Islet of Langerhans (tissue), 1 donor: ENCODE results near the gene TASP1.

Experiments used
- FAIRE-seq: peaks from one replicate; lab custom pipeline; 2011; peaks lifted over from hg19 to GRCh38; lab: Jason Lieb, UNC

Gene TASP1

GRCh38 chr20:13567663-13568062 is 71.1 kb downstream of the TASP1 start:
- FAIRE-seq: no peak

- no peak for FAIRE-seq
Measured at GRCh38 chr20:13563854-13564253, 74.9 kb downstream of the TASP1 start.

DNA sequence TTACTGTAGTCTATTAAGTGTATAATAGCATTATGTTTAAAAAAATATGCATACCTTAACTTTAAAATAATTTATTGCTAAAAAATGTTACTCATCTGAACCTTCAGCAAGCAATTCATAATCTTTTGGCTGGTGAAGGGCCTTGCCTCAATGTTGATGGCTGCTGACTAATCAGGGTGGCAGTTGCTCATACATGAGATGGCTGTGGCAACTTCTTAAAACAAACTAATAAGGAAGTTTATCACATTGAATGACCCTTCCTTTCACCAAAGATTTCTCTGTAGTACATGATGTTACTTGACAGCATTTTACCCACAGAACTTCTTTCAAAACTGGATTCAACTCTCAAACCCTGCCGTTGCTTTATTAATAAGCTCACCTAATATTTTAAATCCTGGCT is 84.0 kb downstream of the TASP1 start:
- FAIRE-seq: no peak

- no peak for FAIRE-seq
Measured at GRCh38 chr20:13554076-13554475, 84.7 kb downstream of the TASP1 start.

- FAIRE-seq: no peak
Measured at GRCh38 chr20:13552061-13552460, 86.7 kb downstream of the TASP1 start.

- no peak for FAIRE-seq
Measured at GRCh38 chr20:13549451-13549850, 89.3 kb downstream of the TASP1 start.

- peak; percentile 84 for FAIRE-seq
Measured at GRCh38 chr20:13546497-13547131, 92.1 kb downstream of the TASP1 start.

GRCh38 chr20:13545790-13546189 is 92.9 kb downstream of the TASP1 start:
- FAIRE-seq: no peak

DNA sequence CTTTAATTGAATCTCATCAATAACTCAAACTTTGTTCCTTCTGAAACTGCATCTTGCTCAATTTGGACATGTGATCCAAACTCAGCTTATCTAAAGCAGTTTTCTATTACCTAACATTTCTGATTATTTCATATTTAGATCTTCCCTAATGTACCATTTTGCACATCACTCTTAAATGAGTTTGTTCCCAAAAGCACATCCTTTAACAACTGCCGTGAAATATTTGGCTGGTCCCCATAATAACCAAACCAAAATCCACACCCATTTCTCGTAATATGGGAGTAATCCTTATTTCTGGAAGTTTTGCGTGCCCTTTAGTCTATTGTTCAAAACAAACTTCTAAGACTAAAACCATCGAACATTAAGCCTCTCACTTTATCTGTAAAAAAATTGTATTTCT is 94.9 kb downstream of the TASP1 start:
- FAIRE-seq: no peak

DNA sequence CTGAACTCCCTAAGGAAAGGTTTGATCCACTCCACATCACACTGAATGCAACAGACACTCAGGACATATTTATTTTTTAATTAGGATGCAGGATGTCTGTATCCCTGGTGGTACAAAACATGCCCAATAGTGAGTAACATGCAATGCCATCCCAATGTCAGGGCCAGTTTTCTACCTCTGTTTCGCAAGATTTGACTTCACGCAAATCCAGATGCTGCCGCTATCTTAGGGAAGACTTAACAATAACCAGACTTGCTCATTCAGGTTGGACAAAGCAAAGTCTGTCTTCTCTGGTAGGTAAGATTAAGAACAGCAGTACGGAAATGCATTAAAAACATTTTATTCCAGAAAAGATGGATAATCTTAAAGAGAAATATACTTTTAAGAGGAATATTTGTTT is 103.1 kb downstream of the TASP1 start:
- no peak for FAIRE-seq

GRCh38 chr20:13533946-13534345 is 104.8 kb downstream of the TASP1 start:
- FAIRE-seq: no peak

DNA sequence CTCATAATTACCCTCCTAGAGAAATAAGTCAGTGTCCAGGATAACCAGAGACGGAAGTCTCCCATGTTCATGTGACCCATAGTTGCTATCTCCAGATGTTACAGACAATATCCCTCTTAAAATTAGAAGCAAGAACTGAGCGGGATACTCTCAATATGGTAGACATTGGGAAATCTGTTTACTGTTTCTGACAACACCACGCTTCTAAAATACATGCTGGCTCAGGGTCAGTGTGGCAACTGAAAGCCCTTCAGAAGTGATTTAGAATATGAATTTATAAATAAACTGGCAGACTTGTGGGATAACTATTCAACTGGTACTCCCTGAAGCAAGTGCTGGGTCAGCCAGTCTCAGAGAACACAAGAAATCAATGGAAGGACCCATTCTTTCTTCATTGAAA is 108.6 kb downstream of the TASP1 start:
- FAIRE-seq: no peak

- FAIRE-seq: no peak
Measured at GRCh38 chr20:13526551-13526950, 112.2 kb downstream of the TASP1 start.

DNA sequence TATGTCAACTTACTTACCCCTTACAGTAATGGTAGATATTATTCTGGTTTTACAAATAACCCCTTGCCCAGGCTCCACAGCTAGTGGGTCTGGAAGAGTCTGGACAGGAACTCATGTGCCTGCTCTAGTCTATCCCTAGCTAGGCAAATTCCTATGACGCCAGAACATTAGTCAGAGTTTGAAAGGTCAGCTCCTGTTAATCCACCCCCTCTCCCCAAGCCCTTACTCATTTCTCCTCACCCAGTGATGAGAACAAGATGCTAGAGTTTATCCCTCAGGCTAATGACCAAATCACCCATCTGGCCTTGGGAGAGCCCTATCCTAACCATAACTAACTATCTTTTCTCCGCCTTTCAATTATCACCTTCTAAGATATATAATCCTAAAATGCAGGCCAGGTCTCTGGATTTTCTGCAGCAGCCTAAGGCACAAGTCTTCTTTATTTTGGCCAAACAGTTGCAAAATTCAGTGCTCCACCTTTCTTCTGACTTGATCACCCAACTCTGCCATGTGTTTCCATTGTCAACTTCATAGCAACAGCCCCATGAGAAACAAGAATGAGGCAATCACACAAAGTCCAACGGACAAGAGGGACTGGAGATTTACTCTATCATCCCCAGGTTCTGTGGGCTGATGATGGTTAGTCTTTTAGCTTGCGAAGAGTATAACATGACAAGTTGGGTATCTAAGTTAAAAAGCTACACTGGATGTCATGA is 113.3 kb downstream of the TASP1 start:
- no peak for FAIRE-seq

GRCh38 chr20:13524339-13524738 is 114.4 kb downstream of the TASP1 start:
- no peak for FAIRE-seq

GRCh38 chr20:13517831-13518230 is 120.9 kb downstream of the TASP1 start:
- FAIRE-seq: no peak

GRCh38 chr20:13515796-13516558 is 122.8 kb downstream of the TASP1 start:
- FAIRE-seq: no peak

DNA sequence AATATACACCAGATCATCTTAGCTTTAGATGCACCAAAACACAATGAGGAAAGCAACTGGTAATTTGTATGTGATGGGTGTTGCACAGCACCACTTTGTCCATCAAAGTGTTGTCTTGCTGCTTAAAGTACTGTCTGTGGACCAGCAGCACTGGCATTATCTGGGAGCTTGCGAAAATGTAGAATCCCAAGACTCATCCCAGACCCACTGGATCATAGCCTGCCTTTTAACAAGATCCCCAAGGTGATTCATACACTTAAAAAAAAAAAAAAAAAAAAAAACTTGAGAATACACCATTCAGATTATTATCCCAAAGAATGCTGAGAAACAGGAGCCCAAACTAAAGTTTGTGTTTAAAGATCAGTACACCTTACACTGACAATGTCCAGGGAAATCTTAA is 123.4 kb downstream of the TASP1 start:
- FAIRE-seq: no peak

GRCh38 chr20:13510837-13511488 is 127.8 kb downstream of the TASP1 start:
- no peak for FAIRE-seq

DNA sequence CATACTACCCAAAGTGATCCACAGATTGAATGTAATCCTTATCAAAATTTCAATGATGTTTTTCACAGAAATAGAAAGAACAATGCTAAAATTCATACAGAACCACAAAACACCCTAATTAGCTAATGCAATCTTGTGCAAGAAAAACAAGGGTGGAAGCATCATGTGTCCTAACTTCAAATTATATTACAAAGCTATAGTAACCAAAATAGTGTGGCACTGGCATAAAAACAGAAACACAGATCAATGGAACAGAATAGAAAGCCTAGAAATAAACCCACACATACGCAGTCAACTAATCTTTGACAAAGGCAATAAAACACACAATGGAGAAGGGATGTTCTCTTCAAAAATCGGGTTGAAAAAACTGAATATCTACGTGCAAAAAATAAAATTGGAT is 131.1 kb downstream of the TASP1 start:
- no peak for FAIRE-seq

DNA sequence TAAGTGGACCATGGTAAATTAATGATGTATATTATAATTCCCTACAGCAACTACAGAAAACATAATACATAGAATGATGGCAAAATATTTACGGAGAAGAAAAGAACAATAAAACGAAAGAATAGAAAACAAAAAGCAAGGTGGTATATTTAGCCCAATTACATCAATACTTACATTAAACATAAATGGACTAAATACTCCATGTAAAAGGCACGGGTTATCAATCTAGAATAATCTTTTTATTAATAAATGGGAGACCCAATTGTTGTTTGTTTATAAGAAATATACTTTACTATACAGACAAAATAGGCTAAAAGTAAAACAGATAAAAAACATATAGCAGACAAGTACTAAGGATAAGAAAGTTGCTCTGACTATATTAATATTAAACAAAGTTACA is 137.2 kb downstream of the TASP1 start:
- FAIRE-seq: peak; percentile 77

DNA sequence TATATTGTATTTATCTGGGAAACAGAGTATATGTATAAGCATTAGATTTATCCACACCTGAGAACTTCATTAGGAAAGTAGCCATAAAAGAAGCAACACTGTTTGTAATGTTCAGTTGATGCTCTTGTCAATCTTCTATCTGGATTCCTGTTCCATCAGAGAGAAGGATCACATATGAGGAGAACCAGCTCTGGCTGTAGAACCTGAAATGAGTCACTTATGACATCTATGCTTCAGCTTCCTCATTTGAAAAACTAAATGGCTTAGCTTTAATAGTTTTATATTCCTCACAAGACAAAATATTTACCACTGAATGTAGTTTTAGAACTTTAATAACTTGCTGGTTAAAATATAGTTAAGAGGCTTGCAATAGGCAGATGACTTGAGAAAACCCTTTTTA is 144.7 kb downstream of the TASP1 start:
- FAIRE-seq: no peak

GRCh38 chr20:13493143-13493542 is 145.6 kb downstream of the TASP1 start:
- FAIRE-seq: no peak
